NCI-H1436 treated with DMSO at 0.1 percent for 48 hours (cell line): ENCODE measurements around the gene CYP27A1.
"Not testable (repeated sequence)": the region's sequence is repeated elsewhere in the genome, so short reads cannot be mapped to it uniquely, and the experiment has no call there.

Experiments used
- DNase-seq: peaks from one replicate; lab custom pipeline; 2025; lab: John Stamatoyannopoulos, UW

CYP27A1 gene

GRCh38 chr2:218781691-218782527, at the start of gene CYP27A1:
Gene CYP27A1 (plus strand): TSS chr2:218782147. CDS start chr2:218782183, 36 bp downstream.
- no peak for DNase-seq

GRCh38 chr2:218732761-218733158, 49.2 kb upstream of the CYP27A1 start:
- DNase-seq, result no peak

GRCh38 chr2:218733171-218734021, 48.6 kb upstream of the CYP27A1 start:
- DNase-seq, result no peak

- DNase-seq, result no peak
Measured at GRCh38 chr2:218734190-218734975, 47.6 kb upstream of the CYP27A1 start.

DNA sequence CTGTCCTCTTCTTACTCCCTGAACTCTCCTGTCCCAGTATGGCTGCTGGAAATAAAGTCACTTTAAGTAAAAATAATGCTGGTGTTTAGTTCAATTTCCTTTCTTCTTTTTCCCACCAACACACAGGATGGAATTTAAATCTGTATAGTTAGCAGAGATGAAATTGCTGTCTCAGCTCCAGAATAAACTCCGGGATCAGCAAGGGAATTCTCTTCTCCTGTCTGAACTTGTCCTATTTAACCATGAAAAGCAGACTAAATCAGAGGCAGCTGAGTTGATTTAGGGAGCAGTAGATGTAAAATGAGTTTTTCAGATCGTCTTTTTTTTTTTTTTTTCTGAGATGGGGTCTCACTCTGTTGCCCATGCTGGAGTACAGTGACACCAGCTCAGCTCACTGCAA, 45.4 kb upstream of the CYP27A1 start:
- DNase-seq, result no peak

DNA sequence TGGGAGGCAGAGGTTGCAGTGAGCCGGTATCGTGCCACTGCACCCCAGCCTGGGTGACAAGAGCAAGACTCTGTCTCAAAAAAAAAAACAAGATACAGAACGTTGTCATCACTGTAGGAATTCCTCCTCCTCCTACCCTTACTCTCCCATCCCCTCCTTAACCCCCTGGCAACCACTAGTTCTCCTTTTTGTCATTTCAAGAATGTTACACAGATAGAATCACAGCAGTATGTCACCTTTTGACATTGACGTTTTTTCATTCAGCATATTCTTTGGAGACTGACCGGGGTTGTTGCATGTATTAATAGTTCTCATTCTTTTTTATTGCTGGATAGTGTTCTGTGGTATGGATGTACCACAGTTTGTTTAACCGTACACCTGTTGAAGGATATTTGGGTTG, 38.9 kb upstream of the CYP27A1 start:
- DNase-seq, result no peak

DNA sequence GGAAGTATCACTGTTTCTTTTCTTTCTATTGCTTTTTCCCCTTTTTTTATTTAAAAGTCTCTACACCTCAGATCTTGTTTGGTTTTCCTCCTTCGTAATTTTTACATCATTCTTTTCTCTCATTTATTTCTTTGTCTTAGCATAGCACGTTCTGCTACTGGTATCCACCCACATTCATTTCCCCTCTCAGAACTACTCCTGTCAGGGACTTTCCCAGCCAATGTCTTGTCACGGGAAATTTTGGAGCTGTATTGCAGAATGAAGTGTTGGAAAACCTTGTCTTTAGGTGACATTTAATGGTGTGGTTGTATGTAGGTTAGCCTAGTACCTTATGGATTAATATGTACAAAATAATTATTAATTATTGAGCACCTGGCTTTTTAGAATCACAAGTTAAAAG, 37.3 kb upstream of the CYP27A1 start:
- no peak for DNase-seq

DNA sequence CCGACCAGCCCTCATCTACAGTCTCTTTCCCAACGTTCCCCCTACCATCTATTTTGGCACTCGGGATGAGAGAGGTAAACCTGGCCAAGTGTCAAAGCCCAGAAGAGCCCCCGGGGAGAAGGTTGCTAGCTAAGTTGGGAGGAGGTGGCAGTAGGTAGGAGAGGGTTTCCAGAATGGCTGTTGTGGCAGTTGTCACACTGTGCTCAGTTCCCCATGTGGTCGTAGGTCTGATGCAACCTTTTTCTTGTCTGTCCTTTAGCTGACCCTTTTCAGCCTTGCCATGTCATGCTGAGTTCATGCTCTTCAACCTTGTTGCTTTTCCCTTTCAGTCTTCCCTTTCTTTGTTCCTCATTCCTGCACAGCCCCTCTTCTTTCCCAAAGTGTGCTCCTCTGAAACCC, 36.8 kb upstream of the CYP27A1 start:
- DNase-seq, result no peak

GRCh38 chr2:218745559-218746469, 36.1 kb upstream of the CYP27A1 start:
- no peak for DNase-seq

DNA sequence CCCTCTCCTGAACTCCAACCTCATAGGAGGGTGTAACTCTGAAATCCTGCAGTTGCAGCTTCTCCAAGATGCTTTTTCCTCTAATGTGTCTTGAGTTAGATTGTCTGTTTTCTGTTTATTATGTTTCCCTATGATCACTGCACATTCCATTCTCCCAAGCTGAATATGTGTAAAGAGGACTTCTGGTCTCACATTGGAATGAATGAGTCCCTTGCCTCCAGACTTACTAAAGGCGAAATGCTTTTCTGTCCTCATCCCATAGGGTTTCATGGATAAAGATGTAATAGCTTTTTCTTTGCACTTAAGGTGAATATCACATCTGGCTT, 35.5 kb upstream of the CYP27A1 start:
- no peak for DNase-seq

GRCh38 chr2:218746960-218747359, 35.0 kb upstream of the CYP27A1 start:
- DNase-seq, result no peak

DNA sequence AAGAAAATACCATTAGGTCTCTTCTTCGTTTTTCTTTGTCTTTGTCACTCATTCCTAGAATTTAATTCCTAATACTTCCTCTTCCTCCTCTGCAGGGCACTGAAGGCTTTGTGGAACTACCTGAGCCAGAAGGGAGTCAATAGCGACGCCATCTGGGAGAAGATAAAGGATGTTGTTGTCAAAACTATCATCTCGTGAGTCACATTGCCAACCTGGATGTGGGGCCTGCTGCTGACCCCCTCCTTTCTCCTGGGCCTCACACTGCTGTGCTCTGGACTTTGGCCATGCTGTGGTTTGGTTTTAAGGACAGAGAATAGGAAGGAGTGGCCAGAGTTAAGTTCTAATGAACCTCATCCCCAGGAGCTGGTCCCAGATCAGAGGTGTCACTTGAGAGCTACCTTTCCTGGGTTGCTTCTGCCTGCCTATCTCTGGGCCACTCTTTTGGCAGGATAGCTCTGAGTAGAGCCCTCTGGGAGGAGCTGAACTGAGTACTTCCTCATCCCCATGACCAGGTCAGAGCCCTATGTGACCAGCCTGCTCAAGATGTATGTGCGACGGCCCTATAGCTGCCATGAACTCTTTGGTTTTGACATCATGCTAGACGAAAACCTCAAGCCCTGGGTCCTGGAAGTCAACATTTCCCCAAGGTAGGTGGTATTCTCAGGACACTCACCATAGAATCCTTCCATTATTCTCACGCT, 33.1 kb upstream of the CYP27A1 start:
- DNase-seq, result no peak

DNA sequence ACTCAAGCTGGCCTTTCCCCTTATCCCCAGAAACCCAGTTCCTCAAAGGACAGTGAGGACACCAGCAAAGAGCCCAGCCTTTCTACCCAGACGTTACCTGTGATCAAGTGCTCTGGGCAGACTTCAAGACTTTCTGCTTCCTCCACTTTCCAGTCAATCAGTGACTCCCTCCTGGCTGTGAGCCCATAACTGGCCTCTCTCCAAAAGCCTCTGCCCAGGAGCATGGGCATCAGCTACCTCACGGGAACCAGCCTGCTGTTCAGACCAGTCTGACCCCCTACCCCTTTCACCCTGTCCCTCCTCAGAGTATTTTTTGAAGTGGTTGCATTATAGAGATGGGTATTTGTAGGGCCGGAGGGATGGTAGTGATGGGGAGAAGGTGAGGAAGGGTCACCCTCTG, 27.7 kb upstream of the CYP27A1 start:
- no peak for DNase-seq

- no peak for DNase-seq
Measured at GRCh38 chr2:218754781-218755180, 27.2 kb upstream of the CYP27A1 start.

- DNase-seq, result no peak
Measured at GRCh38 chr2:218755198-218755566, 26.8 kb upstream of the CYP27A1 start.

GRCh38 chr2:218755567-218756404, 26.2 kb upstream of the CYP27A1 start:
- DNase-seq, result no peak

DNA sequence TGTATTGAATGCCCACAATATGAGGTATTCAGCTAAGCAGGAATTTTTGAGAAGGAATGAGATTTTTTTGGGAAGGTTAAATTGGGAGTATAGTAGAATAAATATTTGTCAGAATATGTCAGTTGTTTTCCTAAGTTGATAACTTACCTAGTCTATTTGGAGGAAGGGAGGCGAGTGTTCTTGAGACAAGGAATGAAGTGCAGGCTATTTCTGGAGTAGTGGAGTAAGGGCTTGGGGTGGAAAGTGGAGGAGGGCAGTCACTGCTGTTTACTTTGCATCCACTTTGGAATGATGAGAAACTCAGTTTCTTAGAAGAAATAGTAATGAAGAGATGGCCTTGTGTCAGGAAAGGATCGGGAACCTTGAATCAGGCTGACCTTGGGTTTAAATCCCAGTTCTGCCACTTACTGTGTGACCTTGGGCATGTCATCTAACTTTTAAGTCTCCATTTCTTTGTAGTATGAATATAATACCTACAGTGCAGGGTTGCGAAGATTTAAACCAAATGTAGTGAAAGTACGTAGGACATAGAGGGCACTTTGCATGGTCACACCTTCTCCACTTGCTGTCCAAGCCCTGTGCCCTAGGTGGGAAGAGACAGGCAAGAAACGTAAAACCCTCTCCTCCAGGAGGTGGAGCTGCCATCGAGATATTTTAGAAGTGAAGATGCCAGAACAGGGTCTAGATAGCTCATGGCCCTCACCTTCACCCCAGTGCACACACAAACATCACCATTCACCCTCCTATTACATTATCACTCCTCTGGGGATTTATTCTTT, 25.2 kb upstream of the CYP27A1 start:
- DNase-seq, result no peak

DNA sequence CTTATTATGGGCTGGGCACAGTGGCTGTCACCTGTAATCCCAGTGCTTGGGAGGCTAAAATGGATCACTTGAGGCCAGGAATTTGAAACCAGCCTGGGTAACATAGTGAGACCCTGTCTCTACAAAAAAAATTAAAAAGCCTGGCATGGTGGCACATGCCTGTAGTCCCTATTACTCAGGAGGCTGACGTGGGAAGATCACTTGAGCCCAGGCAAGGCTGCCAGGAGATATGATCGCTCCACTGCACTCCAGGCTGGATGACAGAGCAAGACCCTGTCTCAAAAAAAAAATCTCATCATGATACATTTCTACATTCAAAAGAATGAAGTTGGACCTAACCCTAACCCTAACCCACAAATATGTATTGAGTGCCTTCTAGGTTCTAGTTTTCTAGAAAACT, 20.2 kb upstream of the CYP27A1 start:
- DNase-seq, result no peak

DNA sequence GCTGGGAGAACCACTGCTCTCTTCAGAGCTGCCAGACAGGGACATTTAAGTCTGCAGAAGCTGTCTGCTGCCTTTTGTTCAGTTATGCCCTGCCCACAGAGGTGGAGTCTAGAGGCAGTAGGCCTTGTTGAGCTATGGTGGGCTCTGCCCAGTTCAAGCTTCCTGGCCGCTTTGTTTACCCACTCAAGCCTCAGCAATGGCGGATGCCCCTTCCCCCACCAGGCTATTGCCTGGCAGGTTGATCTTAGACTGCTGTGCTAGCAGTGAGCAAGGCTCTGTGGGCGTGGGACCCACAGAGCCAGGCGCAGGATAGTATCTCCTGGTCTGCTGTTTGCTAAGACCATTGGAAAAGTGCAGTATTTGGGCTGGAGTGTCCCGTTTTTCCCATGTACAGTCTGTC, 9.2 kb upstream of the CYP27A1 start:
- DNase-seq, result not testable (repeated sequence)
